ENCODE measurements around the gene AFF3.

Gene AFF3

GRCh38 chr2:100137318-100137717, 5.1 kb downstream of the AFF3 start:
- H3K27me3 ChIP-seq = no peaks in the 10 kb centered on the region
- TF ChIP-seq CTCF (IDR thresholded peaks at IDR 0.05) = no peak
- H3K27ac ChIP-seq = no peak overlapping the region
- H3K4me3 ChIP-seq (ENCODE audit: low read depth in 1 of 2, low read length in 1 of 2) = no peak overlapping the region
- no peaks in the 10 kb centered on the region for H3K9me3 ChIP-seq
- H3K36me3 ChIP-seq = no peaks in the 10 kb centered on the region
- no peaks in the 10 kb centered on the region for H3K4me1 ChIP-seq (ENCODE audit: control insufficient read depth in 1 of 2, insufficient read depth in 1 of 2, low read depth in 1 of 2, low read length in 1 of 2)

- no peaks in the 10 kb centered on the region for H3K4me1 ChIP-seq (ENCODE audit: control insufficient read depth in 1 of 2, insufficient read depth in 1 of 2, low read depth in 1 of 2, low read length in 1 of 2)
- TF ChIP-seq CTCF (IDR thresholded peaks at IDR 0.05) = no peak
- no peak overlapping the region for H3K27ac ChIP-seq
These were observed 6.1 kb downstream of the AFF3 start for GRCh38 chr2:100136310-100136709.

GRCh38 chr2:100135415-100135814, 7.0 kb downstream of the AFF3 start:
- Histone ChIP-seq H3K4me3 (ENCODE audit: low read depth in 1 of 2, low read length in 1 of 2) (no peak overlapping the region), H3K9me3 (no peaks in the 10 kb centered on the region), H3K27me3 (no peaks in the 10 kb centered on the region), H3K27ac (no peak overlapping the region), H3K4me1 (ENCODE audit: control insufficient read depth in 1 of 2, insufficient read depth in 1 of 2, low read depth in 1 of 2, low read length in 1 of 2) (no peaks in the 10 kb centered on the region), H3K36me3 (no peaks in the 10 kb centered on the region)
- TF ChIP-seq CTCF (IDR thresholded peaks at IDR 0.05) = no peak

More at GRCh38 chr2:100136310-100136709, 6.1 kb downstream of the AFF3 start:
- Histone ChIP-seq H3K9me3 (no peaks in the 10 kb centered on the region), H3K36me3 (no peaks in the 10 kb centered on the region), H3K4me3 (ENCODE audit: low read depth in 1 of 2, low read length in 1 of 2) (no peak overlapping the region), H3K27me3 (no peaks in the 10 kb centered on the region)

GRCh38 chr2:100130595-100131391, 11.6 kb downstream of the AFF3 start:
- Histone ChIP-seq H3K27me3 (no peaks in the 10 kb centered on the region), H3K4me3 (ENCODE audit: low read depth in 1 of 2, low read length in 1 of 2) (no peak overlapping the region), H3K27ac (no peak overlapping the region), H3K9me3 (no peaks in the 10 kb centered on the region), H3K36me3 (no peaks in the 10 kb centered on the region), H3K4me1 (ENCODE audit: control insufficient read depth in 1 of 2, insufficient read depth in 1 of 2, low read depth in 1 of 2, low read length in 1 of 2) (no peaks in the 10 kb centered on the region)
- TF ChIP-seq CTCF (IDR thresholded peaks at IDR 0.05) = no peak

GRCh38 chr2:100126897-100127401, 15.4 kb downstream of the AFF3 start:
- Histone ChIP-seq H3K27me3 (no peaks in the 10 kb centered on the region), H3K27ac (no peak overlapping the region), H3K4me3 (ENCODE audit: low read depth in 1 of 2, low read length in 1 of 2) (no peak overlapping the region), H3K36me3 (no peaks in the 10 kb centered on the region), H3K4me1 (ENCODE audit: control insufficient read depth in 1 of 2, insufficient read depth in 1 of 2, low read depth in 1 of 2, low read length in 1 of 2) (no peaks in the 10 kb centered on the region), H3K9me3 (no peaks in the 10 kb centered on the region)
- no peak for TF ChIP-seq CTCF (IDR thresholded peaks at IDR 0.05)
